NCI-H460 (cell line): ENCODE results near the gene CHRNA3. TPM values are rescaled to one million over a fixed set of nuclear protein-coding genes. Genes with fewer than 3 reads are reported as not detected.

Source experiments
- DNase-seq: peaks from one replicate; pipeline ENCODE4 v3.0.0-alpha.2; 2016; ENCODE audit warnings: low read depth; ENCODE audit errors: extremely low read depth
- polyA plus RNA-seq: library from polyadenylated mRNA; depleted of rRNA; stranded (reverse); fragments of >200 nt; gene quantifications from 2 replicates; pipeline ENCODE4 v1.2.3, GENCODE V29; 2014; cell fraction: nucleus; rRNA removed
- total RNA-seq: library from RNA; depleted of rRNA; stranded (reverse); fragments of >200 nt; shearing (Covaris generic); gene quantifications from 2 replicates; pipeline ENCODE4 v1.2.3, GENCODE V29; 2014; rRNA removed

The CHRNA3 gene
- total RNA-seq, result not detected in 2 replicates
- not detected in 2 replicates for polyA plus RNA-seq

- DNase-seq, result no peak
Measured at GRCh38 chr15:78620527-78621421, at the start of gene CHRNA3. Gene CHRNA3 (minus strand): TSS chr15:78620996. CDS start chr15:78620794, 202 bp downstream.

- DNase-seq, result no peak
Measured at GRCh38 chr15:78668987-78669386, 48.2 kb upstream of the CHRNA3 start.

- no peak for DNase-seq
Measured at GRCh38 chr15:78667578-78668236, 46.9 kb upstream of the CHRNA3 start.

- DNase-seq, result no peak
Measured at GRCh38 chr15:78666010-78666409, 45.2 kb upstream of the CHRNA3 start.

- no peak for DNase-seq
Measured at GRCh38 chr15:78663703-78664102, 42.9 kb upstream of the CHRNA3 start.

GRCh38 chr15:78662028-78662427 lies 41.2 kb upstream of the CHRNA3 start:
- no peak for DNase-seq

GRCh38 chr15:78661001-78661400 lies 40.2 kb upstream of the CHRNA3 start:
- no peak for DNase-seq

DNA sequence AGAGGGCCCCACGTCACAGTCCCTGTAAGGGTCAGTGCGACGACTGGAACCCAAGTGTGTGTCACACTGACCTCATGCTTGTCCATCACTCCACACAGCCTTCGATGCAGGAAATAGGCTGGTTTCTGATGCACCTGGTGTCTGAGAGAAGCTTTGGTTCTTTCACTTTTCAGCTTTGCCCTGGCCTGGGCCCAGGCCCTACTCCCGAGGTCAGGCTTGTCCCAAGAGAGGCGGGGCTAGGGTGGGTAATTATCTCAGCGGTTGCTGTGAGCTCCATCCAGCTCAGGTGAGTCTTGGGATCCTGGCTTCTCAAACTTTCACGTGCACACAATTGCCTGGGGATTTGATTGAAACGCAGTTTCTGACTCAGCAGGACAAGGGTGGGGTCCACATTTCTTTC lies 39.8 kb upstream of the CHRNA3 start:
- DNase-seq, result no peak

DNA sequence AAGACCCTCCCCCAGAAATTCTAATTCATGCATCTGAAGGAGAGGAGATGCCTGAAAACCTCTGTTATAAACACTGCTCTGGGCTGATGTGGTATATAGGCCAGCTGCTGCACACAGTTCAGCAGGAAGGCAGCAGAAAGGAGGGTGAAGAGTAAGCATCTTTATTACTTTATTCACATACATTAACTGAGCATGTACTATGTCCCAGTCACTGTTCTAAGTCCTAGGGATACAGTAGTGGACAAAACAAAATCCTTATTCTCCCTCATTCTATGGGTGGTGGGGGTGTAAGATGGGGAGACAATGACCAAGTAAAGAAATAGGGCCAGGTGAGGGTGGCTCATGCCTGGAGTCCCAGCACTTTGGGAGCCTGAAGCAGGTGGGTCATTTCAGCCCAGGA lies 38.0 kb upstream of the CHRNA3 start:
- DNase-seq, result no peak

GRCh38 chr15:78654272-78654671 lies 33.5 kb upstream of the CHRNA3 start:
- DNase-seq, result no peak

- no peak for DNase-seq
Measured at GRCh38 chr15:78651930-78652615, 31.3 kb upstream of the CHRNA3 start.

DNA sequence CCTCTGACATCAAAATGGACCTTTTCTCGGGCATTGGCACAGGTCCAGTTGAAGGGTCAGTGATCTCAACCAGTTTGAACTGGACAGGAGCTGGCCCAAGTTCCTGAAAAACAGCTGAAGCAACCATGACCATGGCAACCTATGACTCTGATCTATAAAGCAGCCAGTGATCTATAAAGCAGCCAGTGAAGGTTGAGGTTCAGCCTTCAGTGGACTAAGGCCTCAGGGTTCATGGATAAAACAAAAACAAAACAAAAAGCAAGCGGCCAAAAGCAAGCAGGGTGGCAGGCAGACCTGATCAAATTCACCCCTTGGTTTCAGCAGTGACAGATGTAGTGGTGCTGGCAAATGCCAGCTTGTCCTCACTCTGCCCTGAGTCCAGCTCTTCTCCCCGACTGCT lies 30.2 kb upstream of the CHRNA3 start:
- DNase-seq, result no peak

- no peak for DNase-seq
Measured at GRCh38 chr15:78650022-78650421, 29.2 kb upstream of the CHRNA3 start.

- DNase-seq, result no peak
Measured at GRCh38 chr15:78645009-78645408, 24.2 kb upstream of the CHRNA3 start.

DNA sequence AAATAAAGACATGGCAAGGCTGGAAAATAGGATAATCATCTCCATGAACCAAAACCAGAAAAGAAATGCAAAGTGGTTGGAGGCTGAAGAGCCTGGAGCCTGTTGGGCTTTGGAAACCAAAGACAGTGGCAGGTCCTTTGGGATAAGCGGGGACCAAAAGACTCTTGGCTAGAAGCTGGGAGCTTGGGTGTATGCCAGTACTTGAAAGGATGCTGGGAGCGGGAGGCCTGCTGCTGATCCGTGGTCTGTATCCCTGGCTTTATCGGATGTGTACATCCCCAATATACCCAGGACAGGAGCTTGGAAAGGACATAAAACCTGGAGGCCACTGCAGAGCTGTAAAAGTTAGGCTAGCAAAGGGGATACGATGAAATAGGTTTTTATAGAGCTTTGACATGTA lies 21.5 kb upstream of the CHRNA3 start:
- DNase-seq, result no peak

DNA sequence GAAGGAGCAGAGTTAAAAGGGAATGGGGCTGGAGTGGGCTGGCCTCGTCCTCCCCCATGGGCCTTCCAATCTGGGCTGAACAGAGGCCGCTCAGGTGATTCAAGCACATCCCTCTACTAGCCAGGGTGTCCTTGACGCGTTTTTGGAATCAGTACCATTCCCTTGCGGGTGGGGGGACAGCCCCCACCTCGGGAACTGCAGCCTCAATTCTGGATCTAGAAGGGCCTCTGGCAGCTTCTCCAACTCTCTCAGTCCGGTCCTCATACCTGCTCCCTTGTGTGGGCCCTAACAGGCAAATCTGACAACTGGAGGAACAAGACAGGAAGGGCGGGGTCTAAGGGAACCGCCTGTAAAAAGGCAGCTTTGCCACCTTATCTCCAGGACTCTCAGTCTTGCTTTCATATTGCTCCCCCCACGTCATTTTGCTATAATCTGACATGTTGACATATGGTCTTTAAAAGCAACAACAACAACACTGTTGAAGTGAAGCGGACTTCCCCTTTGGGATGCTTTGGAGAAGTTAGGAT lies 21.0 kb upstream of the CHRNA3 start:
- DNase-seq, result no peak

DNA sequence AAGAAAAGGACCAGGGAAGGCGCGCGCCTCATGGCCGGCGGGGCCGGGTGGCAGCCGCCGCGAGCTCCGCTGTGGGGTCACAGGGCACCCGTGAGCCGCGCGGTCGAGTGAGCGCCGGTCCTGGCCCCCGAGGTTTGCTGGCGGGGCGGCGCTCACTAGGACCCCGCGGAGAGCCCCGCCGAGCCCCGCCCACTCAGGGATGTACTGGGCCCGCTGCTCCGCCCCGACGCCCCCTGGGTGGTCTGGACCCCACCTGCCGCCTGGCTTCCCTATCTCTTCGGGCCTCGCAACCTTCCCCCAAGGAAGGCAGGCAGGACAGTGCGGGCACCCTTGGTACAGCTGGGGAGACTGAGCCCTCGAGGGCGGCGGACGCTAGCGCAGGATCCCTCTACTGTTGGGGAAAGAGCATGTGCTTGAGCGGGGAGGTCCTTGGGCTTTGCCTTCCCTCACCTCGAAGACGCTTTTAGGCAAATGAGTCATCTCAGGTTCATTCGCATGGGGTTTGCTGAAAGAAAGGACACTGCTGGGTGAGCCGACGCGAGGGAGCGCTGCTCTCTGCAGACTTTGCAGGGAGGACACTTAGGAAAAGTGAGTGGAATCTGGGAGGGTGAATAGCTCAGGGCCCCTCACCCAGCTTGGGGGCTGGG lies 20.4 kb upstream of the CHRNA3 start, which contains the start of gene CHRNB4:
TSS of gene CHRNB4 (minus strand) at position 109 of the 647 bp plus-strand sequence. CDS start at position 32, 77 bp downstream.
- DNase-seq, result no peak

DNA sequence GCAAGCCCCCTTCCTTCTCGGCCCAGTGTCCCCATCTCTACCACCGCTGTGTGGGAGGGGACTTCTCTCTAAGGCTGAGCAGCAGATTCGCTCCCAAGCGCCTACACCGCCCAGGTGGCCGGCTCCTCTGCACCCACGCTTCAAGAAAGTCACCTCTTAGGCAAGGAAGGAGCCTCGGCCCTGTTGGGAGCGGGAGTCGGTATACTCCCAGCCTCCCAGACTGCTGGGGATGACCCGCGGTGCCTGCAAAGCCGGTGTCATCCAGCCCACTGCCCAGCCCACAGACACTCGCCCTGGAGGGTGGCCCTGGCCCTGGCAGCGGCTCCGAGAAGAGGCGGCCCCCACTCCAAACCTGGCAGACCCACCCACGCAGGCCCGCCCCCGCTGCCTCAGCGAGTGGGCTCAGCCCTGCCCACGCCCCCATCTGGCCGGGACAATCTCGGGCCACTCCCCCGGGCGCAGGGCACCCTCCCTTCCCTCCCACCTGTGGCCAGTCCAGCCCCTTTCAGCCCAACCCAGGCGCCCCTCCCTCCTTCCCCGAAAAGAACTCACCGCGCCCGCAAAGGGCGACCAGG lies 19.8 kb upstream of the CHRNA3 start:
- no peak for DNase-seq

DNA sequence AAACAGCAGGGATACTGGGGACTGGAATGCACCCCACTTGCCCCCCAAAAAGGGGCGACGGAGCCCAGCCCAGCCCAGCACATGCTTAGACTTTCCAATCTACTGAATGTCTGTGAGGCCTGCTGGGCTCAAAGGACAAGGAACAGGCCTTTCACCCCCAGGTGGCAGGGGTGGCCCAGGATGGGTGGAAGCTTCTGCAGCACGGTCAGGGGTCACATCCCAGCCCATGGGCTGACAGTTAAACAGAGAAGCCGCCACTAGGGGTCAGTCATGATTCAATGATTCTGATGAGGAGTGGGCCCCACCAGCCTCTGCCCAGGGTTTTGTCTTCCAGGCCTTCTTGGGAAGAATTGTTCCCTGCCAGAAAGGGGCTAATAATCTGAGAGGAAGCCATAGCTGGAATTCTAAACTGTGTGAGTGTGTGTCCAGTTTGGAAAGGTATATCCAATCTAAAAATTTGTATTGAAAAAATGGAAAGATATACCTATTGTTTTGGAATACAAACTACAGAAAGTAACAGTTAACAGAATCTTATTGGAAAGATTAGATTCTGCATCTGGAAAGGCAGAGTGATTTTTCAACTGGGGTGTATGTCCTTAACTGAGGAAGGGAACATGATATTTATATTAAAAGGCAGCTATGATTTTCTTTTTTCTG lies 18.0 kb upstream of the CHRNA3 start:
- DNase-seq, result peak; percentile 55
